Natural killer cell treated with Interleukin-12 subunit alpha and Interleukin-12 subunit beta and Interleukin-15 and Interleukin-18, amount 100 ng/mL, for 72 hours (primary cell): ENCODE data around the gene SLC25A27. TPM values are rescaled to one million over a fixed set of nuclear protein-coding genes. Genes with fewer than 3 reads are reported as not detected.

Source experiments
- ATAC-seq, 2 donors: fragments of 150-1000 bp; cut with Tn5 transposase in 1 of 2; sonication (Bioruptor Pico), chemical (Tn5 transposase) in 1 of 2; 2 replicates each; pipeline ENCODE4 v1.10.0; 2021
- DNase-seq: peaks from one replicate; pipeline ENCODE4 v3.0.0; 2022; ENCODE audit warnings: low spot score
- H3K27ac Mint-ChIP-seq, 2 donors: 1 replicate in 1 of 2; 2 replicates in 1 of 2; pipeline ENCODE4 v1.8.0; 2022; ENCODE audit warnings: mixed read lengths in 2 of 2, mild to moderate bottlenecking in 1 of 2, moderate library complexity in 1 of 2
- H3K27me3 Mint-ChIP-seq, 2 donors: 1 replicate in 1 of 2; 2 replicates in 1 of 2; pipeline ENCODE4 v1.8.0; 2022; ENCODE audit warnings: mixed read lengths in 2 of 2
- H3K36me3 Mint-ChIP-seq: one replicate; pipeline ENCODE4 v1.8.0; 2022; ENCODE audit warnings: mixed read lengths
- H3K4me1 Mint-ChIP-seq, 2 donors: 1 replicate in 1 of 2; 2 replicates in 1 of 2; pipeline ENCODE4 v1.8.0; 2022; ENCODE audit warnings: low read depth in 2 of 2, mixed read lengths in 2 of 2, mild to moderate bottlenecking in 1 of 2
- H3K4me3 Mint-ChIP-seq: one replicate; pipeline ENCODE4 v1.8.0; 2022; ENCODE audit warnings: mixed read lengths
- H3K9me3 Mint-ChIP-seq: 2 replicates; pipeline ENCODE4 v1.8.0; 2022; ENCODE audit warnings: mixed read lengths
- total RNA-seq, 2 donors: library from RNA; stranded (reverse); gene quantifications; one replicate each; pipeline ENCODE4 v1.2.3, GENCODE V29; 2022

SLC25A27 gene
- total RNA-seq, 2 donors from 2014 or later: 1.0 TPM; not detected in 1

DNA sequence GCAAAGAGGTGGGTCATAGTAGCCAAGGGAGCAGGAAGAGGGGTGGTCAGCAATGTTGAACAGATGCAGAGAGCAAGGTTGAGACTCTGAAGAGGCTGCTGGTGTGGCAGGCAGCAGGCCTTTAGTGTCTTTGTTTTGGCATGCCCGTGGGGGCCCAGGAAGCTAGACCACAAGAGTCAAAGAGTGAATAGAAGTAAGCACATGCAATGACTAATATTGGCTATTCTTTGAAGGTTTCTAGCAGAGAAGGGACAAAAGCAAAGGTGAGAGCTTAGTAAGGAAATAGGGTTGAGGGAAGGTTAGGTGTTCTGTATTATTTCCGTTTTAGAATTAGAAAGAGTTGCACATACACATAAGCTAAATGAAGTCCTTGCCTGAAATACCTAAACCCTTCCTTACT is 53.7 kb downstream of the SLC25A27 start:
- no peak for ATAC-seq
- Mint-ChIP-seq H3K36me3 (no peaks in the 10 kb centered on the region), H3K27me3 (peaks cover 10 to 33% of the 10 kb centered on the region in 2 donors), H3K9me3 (no peaks in the 10 kb centered on the region), H3K4me1 (no peaks in the 10 kb centered on the region), H3K4me3 (no peak overlapping the region), H3K27ac (no peak overlapping the region)
- DNase-seq: no peak

GRCh38 chr6:46711491-46711890 is 58.7 kb downstream of the SLC25A27 start:
- H3K9me3 Mint-ChIP-seq: no peaks in the 10 kb centered on the region
- no peak overlapping the region for H3K4me3 Mint-ChIP-seq
- H3K4me1 Mint-ChIP-seq: no peaks in the 10 kb centered on the region
- peaks cover 3 to 25% of the 10 kb centered on the region in 2 donors for H3K27me3 Mint-ChIP-seq
- H3K27ac Mint-ChIP-seq: no peak overlapping the region
- no peaks in the 10 kb centered on the region for H3K36me3 Mint-ChIP-seq
- DNase-seq (no peak), ATAC-seq (no peak)

GRCh38 chr6:46715141-46715540 is 62.4 kb downstream of the SLC25A27 start:
- no peak for ATAC-seq
- Mint-ChIP-seq H3K27ac (no peak overlapping the region), H3K4me1 (peaks cover 0 to 5% of the 10 kb centered on the region in 2 donors), H3K9me3 (no peaks in the 10 kb centered on the region), H3K27me3 (peaks cover 12 to 39% of the 10 kb centered on the region in 2 donors), H3K4me3 (no peak overlapping the region), H3K36me3 (no peaks in the 10 kb centered on the region)
- DNase-seq: no peak

DNA sequence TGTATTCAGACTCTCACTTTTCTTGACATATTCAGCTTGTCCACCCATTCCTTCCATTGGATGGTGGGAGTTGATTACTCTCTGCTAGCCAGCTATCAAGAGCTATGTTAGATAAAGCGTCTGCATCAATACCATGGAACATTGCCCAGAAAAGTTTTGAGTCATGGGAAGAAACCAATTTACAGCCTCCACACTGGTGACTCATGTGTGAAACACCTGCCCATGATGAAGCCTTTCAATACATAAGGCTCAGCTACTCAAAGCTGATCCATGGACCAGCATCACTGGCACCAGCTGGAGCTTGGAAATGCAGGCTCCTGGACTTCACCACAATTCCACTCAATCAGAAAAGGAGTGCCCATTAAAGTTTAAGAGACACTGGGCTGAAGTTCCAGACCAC is 66.3 kb downstream of the SLC25A27 start:
- H3K27me3 Mint-ChIP-seq: peaks cover 25 to 36% of the 10 kb centered on the region in 2 donors
- H3K9me3 Mint-ChIP-seq: no peaks in the 10 kb centered on the region
- ATAC-seq (no peak), DNase-seq (no peak)
- H3K27ac Mint-ChIP-seq: no peak overlapping the region
- H3K4me3 Mint-ChIP-seq: no peak overlapping the region
- H3K36me3 Mint-ChIP-seq: no peaks in the 10 kb centered on the region
- H3K4me1 Mint-ChIP-seq: peaks cover 0 to 5% of the 10 kb centered on the region in 2 donors

DNA sequence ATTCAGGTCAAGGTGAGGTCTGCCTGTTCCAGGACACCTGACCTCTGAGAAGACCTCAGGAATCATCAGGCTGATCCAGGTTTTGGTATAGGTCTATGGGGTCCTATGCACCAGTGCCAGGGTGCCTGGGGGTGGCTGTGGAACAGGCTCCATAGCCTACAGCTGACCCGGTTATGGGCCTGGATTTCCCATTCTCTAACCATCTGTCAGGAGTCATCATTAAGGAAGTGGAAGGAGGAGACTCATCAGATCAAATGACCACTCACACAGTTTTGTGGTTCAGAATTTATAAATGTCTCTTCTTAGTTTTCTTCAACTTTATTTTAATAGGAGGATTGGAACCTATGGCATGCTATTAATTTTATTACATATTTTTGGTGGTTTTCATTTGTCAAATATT is 67.6 kb downstream of the SLC25A27 start:
- Mint-ChIP-seq H3K4me3 (no peak overlapping the region), H3K36me3 (no peaks in the 10 kb centered on the region), H3K27ac (no peak overlapping the region), H3K9me3 (no peaks in the 10 kb centered on the region), H3K27me3 (peaks cover 33 to 42% of the 10 kb centered on the region in 2 donors), H3K4me1 (peaks cover 0 to 5% of the 10 kb centered on the region in 2 donors)
- ATAC-seq (no peak), DNase-seq (no peak)

Other genes starting within 250 kb of the SLC25A27 start
- gene RCAN2, start 161.5 kb upstream of the SLC25A27 start, total RNA-seq: 1 to 10 TPM in 1 of 2 donors, under 1 TPM in 1; 0.55 to 7.6 TPM
- not detected for gene CYP39A1, start 157 bp upstream of the SLC25A27 start, total RNA-seq
- gene TDRD6, start 34.9 kb downstream of the SLC25A27 start, total RNA-seq: not detected
- gene PLA2G7, start 82.4 kb downstream of the SLC25A27 start, total RNA-seq: not detected
- not detected for gene ANKRD66, start 94.0 kb downstream of the SLC25A27 start, total RNA-seq
- not detected for gene MEP1A, start 140.4 kb downstream of the SLC25A27 start, total RNA-seq